ENCODE data around the gene SLC2A4RG. TPM values are rescaled to one million over a fixed set of nuclear protein-coding genes. Genes with fewer than 3 reads are reported as not detected.

SLC2A4RG gene
- total RNA-seq, 4 donors from 2014 or later = 26.3 to 50.2 (median 47.7) TPM

DNA sequence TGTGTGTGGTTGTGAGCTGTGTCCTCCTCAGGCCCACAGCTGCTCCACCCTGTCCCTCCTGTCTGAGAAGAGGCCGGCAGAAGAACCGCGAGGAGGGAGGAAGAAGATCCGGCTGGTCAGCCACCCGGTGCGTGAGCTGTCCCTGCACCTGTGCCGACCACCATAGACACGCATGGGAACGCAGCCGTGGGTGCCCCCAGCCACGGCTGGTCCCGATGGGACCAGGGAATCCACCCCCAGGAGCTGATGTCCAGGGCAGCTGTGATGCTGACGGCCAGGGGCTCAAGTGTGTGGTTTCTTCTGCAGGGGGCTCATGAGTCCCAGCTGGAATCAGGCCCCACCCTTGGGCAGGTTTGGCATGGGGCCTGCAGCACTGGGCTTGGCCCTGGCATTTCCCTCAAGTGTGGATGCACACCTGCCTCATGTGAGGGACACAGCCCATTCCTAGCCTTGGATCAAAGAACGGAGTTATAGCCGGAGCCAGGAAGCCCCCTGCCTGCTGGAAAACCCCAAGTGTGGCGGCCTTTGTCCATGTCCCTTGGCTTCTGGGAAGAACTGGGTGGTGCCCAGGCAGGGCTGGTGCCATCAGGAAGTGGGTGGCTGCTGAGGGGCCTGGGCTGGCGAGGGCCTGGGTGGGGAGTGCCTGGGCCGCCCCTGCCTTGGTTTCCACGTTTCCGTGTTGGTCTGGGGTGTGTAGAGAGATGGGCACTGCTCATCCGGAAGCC is 47.7 kb upstream of the SLC2A4RG start:
- peaks cover 26 to 61% (median 55%) of the 10 kb centered on the region in 4 donors for H3K4me1 ChIP-seq
- WGBS, 2 donors (ENCODE audit: low coverage in 1 of 2) = 51 to 71% methylated on average over 3 to 15 of the region's 21 CpGs
- TF ChIP-seq EP300 (IDR thresholded peaks at IDR 0.05; ENCODE audit: low read depth) (no peak), POLR2A (IDR thresholded peaks at IDR 0.05) (peak; percentile 13)
- in situ Hi-C loops (cut with MboI; ENCODE audit: low pct_ligation_motif_present in 1 of 4, low pct_unique_long_range_greater_than_20kb in 1 of 4, low sequenced_read_pairs in 3 of 4) (no loop called here), intact Hi-C loops (cut with DNase I; ENCODE audit: low total_unique reads) (no loop called here)
- H3K9me3 ChIP-seq = no peaks in the 10 kb centered on the region
- H3K27ac ChIP-seq = peak overlapping the region; percentile 11 to 24 (median 16)
- no peak for DNase-seq
- H3K4me3 ChIP-seq = no peak overlapping the region
- no peaks in the 10 kb centered on the region for H3K36me3 ChIP-seq
- no peaks in the 10 kb centered on the region for H3K27me3 ChIP-seq

DNA sequence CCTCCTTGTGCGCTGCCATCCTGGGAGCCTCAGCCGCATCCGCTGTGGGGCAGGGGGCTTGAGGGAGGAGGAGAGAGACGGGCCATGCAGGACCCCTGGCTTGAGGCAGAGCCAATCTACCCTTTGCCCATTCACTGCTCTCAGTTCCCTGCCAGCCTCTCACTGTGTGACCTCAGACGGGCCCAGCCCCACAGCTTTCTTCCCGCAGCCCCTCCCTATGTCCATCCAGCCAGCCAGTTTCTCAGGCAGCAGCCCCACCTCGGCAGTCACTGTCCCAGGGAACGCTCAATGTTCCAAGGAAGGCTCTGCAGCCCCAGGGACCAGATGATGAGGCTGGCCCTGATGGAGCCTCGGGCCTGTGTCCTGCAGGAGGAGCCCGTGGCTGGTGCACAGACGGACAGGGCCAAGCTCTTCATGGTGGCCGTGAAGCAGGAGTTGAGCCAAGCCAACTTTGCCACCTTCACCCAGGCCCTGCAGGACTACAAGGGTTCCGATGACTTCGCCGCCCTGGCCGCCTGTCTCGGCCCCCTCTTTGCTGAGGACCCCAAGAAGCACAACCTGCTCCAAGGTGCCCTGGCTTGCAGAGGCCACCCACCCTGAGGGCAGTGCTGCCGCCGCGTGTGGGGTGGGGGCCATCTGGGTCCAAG is 47.0 kb upstream of the SLC2A4RG start:
- Histone ChIP-seq H3K9me3 (no peaks in the 10 kb centered on the region), H3K27ac (peak overlapping the region in 3 of 4 donors; percentile 9 to 24 (median 13)), H3K4me1 (peaks cover 26 to 61% (median 55%) of the 10 kb centered on the region in 4 donors), H3K27me3 (no peaks in the 10 kb centered on the region), H3K4me3 (no peak overlapping the region), H3K36me3 (no peaks in the 10 kb centered on the region)
- WGBS, 2 donors (ENCODE audit: low coverage in 1 of 2) = 62 to 63% methylated on average over 3 to 19 of the region's 20 CpGs
- intact Hi-C loops (cut with DNase I; ENCODE audit: low total_unique reads) = no loop called here
- TF ChIP-seq EP300 (IDR thresholded peaks at IDR 0.05; ENCODE audit: low read depth) = no peak
- TF ChIP-seq, protein P1, sequence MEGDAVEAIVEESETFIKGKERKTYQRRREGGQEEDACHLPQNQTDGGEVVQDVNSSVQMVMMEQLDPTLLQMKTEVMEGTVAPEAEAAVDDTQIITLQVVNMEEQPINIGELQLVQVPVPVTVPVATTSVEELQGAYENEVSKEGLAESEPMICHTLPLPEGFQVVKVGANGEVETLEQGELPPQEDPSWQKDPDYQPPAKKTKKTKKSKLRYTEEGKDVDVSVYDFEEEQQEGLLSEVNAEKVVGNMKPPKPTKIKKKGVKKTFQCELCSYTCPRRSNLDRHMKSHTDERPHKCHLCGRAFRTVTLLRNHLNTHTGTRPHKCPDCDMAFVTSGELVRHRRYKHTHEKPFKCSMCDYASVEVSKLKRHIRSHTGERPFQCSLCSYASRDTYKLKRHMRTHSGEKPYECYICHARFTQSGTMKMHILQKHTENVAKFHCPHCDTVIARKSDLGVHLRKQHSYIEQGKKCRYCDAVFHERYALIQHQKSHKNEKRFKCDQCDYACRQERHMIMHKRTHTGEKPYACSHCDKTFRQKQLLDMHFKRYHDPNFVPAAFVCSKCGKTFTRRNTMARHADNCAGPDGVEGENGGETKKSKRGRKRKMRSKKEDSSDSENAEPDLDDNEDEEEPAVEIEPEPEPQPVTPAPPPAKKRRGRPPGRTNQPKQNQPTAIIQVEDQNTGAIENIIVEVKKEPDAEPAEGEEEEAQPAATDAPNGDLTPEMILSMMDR (IDR thresholded peaks at IDR 0.05) = no peak
- TF ChIP-seq POLR2AphosphoS5 (IDR thresholded peaks at IDR 0.05) = no peak
- TF ChIP-seq POLR2A (IDR thresholded peaks at IDR 0.05) = no peak
- no peak for DNase-seq
- in situ Hi-C loops (cut with MboI; ENCODE audit: low pct_ligation_motif_present in 1 of 4, low pct_unique_long_range_greater_than_20kb in 1 of 4, low sequenced_read_pairs in 3 of 4) = no loop called here

DNA sequence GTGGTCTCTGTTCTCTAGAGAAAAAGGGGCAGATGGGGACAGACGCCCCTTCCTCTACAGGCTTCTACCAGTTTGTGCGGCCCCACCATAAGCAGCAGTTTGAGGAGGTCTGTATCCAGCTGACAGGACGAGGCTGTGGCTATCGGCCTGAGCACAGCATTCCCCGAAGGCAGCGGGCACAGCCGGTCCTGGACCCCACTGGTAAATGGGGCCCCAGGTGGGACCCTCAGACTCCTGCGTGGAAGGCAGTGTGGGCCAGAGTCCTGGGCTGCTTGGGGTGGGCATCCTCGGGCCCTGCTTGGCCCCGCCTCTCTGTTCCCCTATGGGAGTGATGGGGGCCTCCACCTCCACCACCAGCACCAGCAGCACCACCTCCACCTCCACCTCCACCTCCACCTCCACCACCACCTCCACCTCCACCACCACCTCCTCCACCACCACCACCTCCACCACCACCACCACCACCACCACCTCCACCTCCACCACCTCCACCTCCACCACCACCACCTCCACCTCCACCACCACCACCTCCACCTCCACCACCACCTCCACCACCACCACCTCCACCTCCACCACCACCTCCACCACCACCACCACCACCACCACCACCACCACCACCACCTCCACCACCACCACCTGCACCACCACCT is 46.4 kb upstream of the SLC2A4RG start:
- peaks cover 23 to 62% (median 53%) of the 10 kb centered on the region in 4 donors for H3K4me1 ChIP-seq
- intact Hi-C loops (cut with DNase I; ENCODE audit: low total_unique reads) (no loop called here), in situ Hi-C loops (cut with MboI; ENCODE audit: low pct_ligation_motif_present in 1 of 4, low pct_unique_long_range_greater_than_20kb in 1 of 4, low sequenced_read_pairs in 3 of 4) (no loop called here)
- H3K27ac ChIP-seq = peak overlapping the region in 1 of 4 donors; percentile 24
- no peak for DNase-seq
- H3K27me3 ChIP-seq = no peaks in the 10 kb centered on the region
- WGBS, 2 donors (ENCODE audit: low coverage in 1 of 2) = 91% methylated on average over 10 of the region's 10 CpGs; no CpG with 5 or more reads in 1 of the 2 donors
- TF ChIP-seq POLR2A (IDR thresholded peaks at IDR 0.05) = no peak
- no peak for TF ChIP-seq EP300 (IDR thresholded peaks at IDR 0.05; ENCODE audit: low read depth)
- TF ChIP-seq, protein P1 (IDR thresholded peaks at IDR 0.05) = no peak
- TF ChIP-seq POLR2AphosphoS5 (IDR thresholded peaks at IDR 0.05) = no peak
- H3K36me3 ChIP-seq = no peaks in the 10 kb centered on the region
- H3K4me3 ChIP-seq = no peak overlapping the region
- no peaks in the 10 kb centered on the region for H3K9me3 ChIP-seq

DNA sequence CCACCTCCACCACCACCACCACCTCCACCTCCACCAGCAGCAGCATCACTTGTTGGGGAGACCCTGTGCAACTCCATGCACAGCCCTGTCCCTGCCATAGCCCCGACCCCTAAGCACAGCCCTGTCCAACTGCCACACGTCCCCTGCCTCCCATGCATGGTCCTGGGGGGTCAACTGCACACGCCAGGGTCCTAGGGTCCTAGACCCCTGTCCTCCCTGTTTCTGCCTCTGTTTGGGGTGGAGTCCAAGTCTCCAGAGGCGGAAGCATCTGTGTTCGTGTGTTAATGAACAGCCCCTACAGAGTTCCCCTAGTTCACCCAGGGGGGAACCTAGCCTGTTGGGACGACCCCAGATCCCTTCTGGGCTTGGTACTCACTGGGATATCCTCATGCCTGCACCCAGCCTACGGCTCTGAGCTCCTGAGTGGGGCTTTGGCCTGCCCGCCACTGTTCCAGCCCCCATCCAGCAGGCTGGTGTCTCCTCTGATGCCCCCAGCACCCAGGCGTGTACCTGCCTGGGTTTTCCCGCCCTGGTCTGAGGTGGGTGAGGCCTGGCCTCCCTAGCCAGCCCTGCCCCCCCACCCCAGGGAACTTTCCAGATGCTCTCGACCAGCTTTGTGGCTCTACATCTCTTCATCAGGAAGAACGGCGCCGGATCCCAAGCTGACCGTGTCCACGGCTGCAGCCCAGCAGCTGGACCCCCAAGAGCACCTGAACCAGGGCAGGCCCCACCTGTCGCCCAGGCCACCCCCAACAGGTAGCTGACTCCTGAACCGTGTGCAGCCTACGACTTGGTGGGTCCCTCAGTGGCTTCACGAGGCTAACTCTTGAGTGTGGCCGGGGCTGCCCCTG is 45.6 kb upstream of the SLC2A4RG start:
- no peaks in the 10 kb centered on the region for H3K36me3 ChIP-seq
- no peak for DNase-seq
- intact Hi-C loops (cut with DNase I; ENCODE audit: low total_unique reads) (no loop called here), in situ Hi-C loops (cut with MboI; ENCODE audit: low pct_ligation_motif_present in 1 of 4, low pct_unique_long_range_greater_than_20kb in 1 of 4, low sequenced_read_pairs in 3 of 4) (no loop called here)
- WGBS, 2 donors (ENCODE audit: low coverage in 1 of 2) = 91 to 94% methylated on average over 4 to 21 of the region's 21 CpGs
- H3K27me3 ChIP-seq = no peaks in the 10 kb centered on the region
- H3K9me3 ChIP-seq = no peaks in the 10 kb centered on the region
- no peak overlapping the region for H3K4me3 ChIP-seq
- H3K4me1 ChIP-seq = peaks cover 27 to 70% (median 56%) of the 10 kb centered on the region in 4 donors
- TF ChIP-seq EP300 (IDR thresholded peaks at IDR 0.05; ENCODE audit: low read depth) = no peak
- TF ChIP-seq, protein P1 (IDR thresholded peaks at IDR 0.05) = no peak
- TF ChIP-seq POLR2AphosphoS5 (IDR thresholded peaks at IDR 0.05) = no peak
- no peak for TF ChIP-seq POLR2A (IDR thresholded peaks at IDR 0.05)
- H3K27ac ChIP-seq = no peak overlapping the region
